Lower leg skin (tissue), 4 donors: Measurements from ENCODE around the gene ZNF318. TPM values are rescaled to one million over a fixed set of nuclear protein-coding genes. Genes with fewer than 3 reads are reported as not detected.

Source experiments
- DNase-seq, 2 donors: peaks; one replicate each; pipeline ENCODE4 v3.0.0-alpha.2; 2019; ENCODE audit warnings: low spot score in 2 of 2
- H3K4me3 ChIP-seq: fragments of 200-600 bp; sonication (generic); 2 replicates; pipeline ENCODE4 v1.5.1; 2017; ENCODE audit warnings: mild to moderate bottlenecking, low read depth; ENCODE audit not compliant: poor library complexity, severe bottlenecking
- CTCF ChIP-seq, 3 donors: fragments of 450-650 bp; IDR thresholded peaks; one replicate each; pipeline ENCODE4 v1.5.1; 2016; ENCODE audit warnings: antibody characterized with exemption in 3 of 3, mild to moderate bottlenecking in 3 of 3, moderate library complexity in 2 of 3
- POLR2A ChIP-seq, 2 donors: fragments of 450-650 bp; IDR thresholded peaks; one replicate each; pipeline ENCODE4 v1.6.1; 2016 to 2017; ENCODE audit warnings: antibody characterized with exemption in 2 of 2, mild to moderate bottlenecking in 1 of 2, moderate library complexity in 1 of 2
- WGBS, 2 donors: methylation state at CpG; one replicate each; pipeline ENCODE4 v1.1.5; 2018; 5-methylcytosine and 5-hydroxymethylcytosine counted together
- intact Hi-C: fragments of 100-400 bp; cut with DNase I; formaldehyde crosslinking; loops from one replicate; pipeline ENCODE4 v1.15.0; 2023; ENCODE audit warnings: low total_unique reads
- total RNA-seq, 4 donors: library from RNA; depleted of rRNA; stranded (reverse); fragments of >200 nt; gene quantifications; one replicate each; pipeline ENCODE4 v1.1.0, GENCODE V29; 2016

Gene ZNF318
- total RNA-seq, 4 donors from 2014 or later = 9.6 to 22.9 (median 18.1) TPM

DNA sequence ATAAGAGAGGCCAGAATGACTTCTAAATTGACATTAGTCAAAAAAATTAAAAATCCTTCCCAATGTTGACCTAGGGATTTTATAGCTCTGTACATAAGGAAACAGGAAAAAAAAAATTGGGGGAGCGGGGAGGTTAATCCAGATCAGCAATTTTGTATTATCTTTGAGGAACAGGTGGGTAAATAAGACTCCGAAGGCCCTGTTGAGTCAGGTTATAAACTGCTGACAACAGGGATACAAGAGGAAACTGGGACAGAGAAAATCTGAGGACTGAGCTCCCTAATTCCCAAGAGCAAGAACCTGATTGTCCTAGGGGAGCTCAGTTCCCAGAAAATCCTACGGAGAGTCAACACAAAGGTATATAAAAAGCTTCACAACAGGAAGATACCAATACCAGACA is 34.0 kb downstream of the ZNF318 start:
- no peak for DNase-seq
- intact Hi-C loops = no loop called here
- 87 to 93% methylated on average over 3 of the region's 3 CpGs for WGBS, 2 donors
- no peak for TF ChIP-seq CTCF (IDR thresholded peaks at IDR 0.05)
- no peak for TF ChIP-seq POLR2A (IDR thresholded peaks at IDR 0.05)
- no peak overlapping the region for H3K4me3 ChIP-seq

DNA sequence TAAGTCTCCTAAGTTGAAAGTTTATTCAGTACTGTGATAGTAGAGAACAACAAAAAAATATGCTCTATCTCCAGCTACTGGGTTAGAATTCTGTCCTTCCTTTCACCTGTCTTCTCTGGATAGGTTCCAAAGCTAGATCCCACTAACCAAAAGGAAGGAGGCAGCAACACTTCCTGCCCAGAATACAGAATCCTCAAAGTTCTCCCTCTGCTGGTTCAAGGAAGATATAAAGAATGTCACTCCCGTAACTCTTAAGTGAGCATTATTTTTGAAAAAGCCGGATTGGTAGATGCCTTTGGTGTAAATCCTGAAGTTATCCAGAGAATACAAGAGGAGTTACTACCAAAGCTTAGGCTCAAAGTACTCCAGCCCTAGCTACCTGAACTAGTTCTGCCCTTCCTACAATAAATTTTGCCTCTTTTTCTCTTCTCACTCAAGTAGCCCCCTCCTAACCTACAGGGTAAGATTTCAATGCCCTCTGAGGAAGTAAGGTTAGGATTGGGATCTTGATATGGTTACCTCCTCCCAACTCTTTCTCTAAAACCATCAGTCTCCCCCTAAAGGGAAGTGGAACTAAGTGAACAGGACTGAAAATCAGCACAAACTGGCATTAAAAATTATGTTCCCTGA is 34.9 kb downstream of the ZNF318 start:
- H3K4me3 ChIP-seq = no peak overlapping the region
- WGBS, 2 donors = 23 to 28% methylated on average over 2 of the region's 2 CpGs
- intact Hi-C loops = no loop called here
- no peak for DNase-seq
- TF ChIP-seq POLR2A (IDR thresholded peaks at IDR 0.05) (no peak), CTCF (IDR thresholded peaks at IDR 0.05) (no peak)

GRCh38 chr6:43331891-43332290 is 37.6 kb downstream of the ZNF318 start:
- intact Hi-C loops = no loop called here

DNA sequence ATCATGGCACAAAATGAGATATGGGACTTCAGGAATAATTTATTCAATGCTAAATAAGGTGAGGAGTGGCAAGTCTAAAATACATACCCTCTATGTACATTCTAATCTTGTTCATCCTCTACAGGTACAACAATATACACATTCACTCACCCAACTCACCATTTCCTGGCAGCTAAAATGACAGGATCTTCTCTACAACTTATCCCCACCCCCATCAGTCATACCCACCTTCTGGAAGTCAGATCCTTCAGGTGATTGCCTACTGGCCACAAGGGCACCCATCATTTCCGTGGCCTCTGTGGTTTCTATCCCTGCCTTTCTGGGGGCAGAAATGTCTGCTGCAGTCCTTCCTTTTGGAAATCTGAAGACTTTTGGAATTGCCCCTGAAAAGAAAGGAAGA is 38.0 kb downstream of the ZNF318 start:
- TF ChIP-seq CTCF (IDR thresholded peaks at IDR 0.05) (no peak), POLR2A (IDR thresholded peaks at IDR 0.05) (no peak)
- intact Hi-C loops = no loop called here
- 71 to 84% methylated on average over 1 of the region's 1 CpG for WGBS, 2 donors
- DNase-seq = no peak
- no peak overlapping the region for H3K4me3 ChIP-seq

More at GRCh38 chr6:43331891-43332290, 37.6 kb downstream of the ZNF318 start:
- no peak for DNase-seq
- TF ChIP-seq CTCF (IDR thresholded peaks at IDR 0.05) (no peak), POLR2A (IDR thresholded peaks at IDR 0.05) (no peak)
- no peak overlapping the region for H3K4me3 ChIP-seq
- WGBS, 2 donors = 78% methylated on average over 4 of the region's 4 CpGs

- 37 to 52% methylated on average over 1 of the region's 1 CpG for WGBS, 2 donors
- DNase-seq = no peak
- intact Hi-C loops = no loop called here
- TF ChIP-seq POLR2A (IDR thresholded peaks at IDR 0.05) (no peak), CTCF (IDR thresholded peaks at IDR 0.05) (no peak)
- H3K4me3 ChIP-seq = no peak overlapping the region
These were observed 40.9 kb downstream of the ZNF318 start for GRCh38 chr6:43328528-43328927.

DNA sequence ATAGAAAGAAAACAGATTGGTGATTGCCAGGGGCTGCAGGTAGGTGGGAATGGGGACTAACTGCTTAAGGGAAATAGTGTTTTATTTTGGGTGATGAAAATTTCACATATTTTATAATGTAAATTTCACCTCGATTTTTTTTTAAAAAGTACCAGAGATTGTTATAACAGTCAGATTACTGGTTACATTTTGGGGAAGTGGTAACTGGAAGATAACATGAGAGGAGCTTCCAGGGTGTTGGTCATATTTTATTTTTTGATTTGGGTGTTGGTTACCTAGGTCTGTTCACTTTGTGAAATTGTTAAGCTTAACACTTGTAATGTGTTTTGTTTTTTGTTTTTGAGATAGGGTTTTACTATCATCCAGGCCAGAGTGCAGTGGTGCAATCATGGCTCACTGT is 43.6 kb downstream of the ZNF318 start:
- WGBS, 2 donors = 62 to 79% methylated on average over 1 of the region's 1 CpG
- intact Hi-C loops = no loop called here
- no peak for DNase-seq
- no peak overlapping the region for H3K4me3 ChIP-seq
- no peak for TF ChIP-seq POLR2A (IDR thresholded peaks at IDR 0.05)
- no peak for TF ChIP-seq CTCF (IDR thresholded peaks at IDR 0.05)
